OCI-LY3 (cell line): ENCODE measurements around the gene BICC1.

Source experiments
- H2AFZ ChIP-seq: fragments of 200-600, 300-600 bp; shearing (Covaris generic); 2 replicates; pipeline ENCODE4 v1.6.0; 2014; ENCODE audit warnings: antibody characterized with exemption, low read depth, low read length
- H3K27ac ChIP-seq: fragments of 200-600, 300-600 bp; sonication (generic); 2 replicates; pipeline ENCODE4 v1.5.1; 2014; ENCODE audit warnings: mild to moderate bottlenecking, low read length, moderate library complexity, mixed read lengths
- H3K27me3 ChIP-seq: fragments of 200-600, 300-600 bp; sonication (generic); 2 replicates; pipeline ENCODE4 v1.6.1; 2014; ENCODE audit warnings: low read depth, low read length, mixed read lengths
- H3K36me3 ChIP-seq: fragments of 200-600, 300-600 bp; sonication (generic); replicated peaks from 2 replicates; pipeline ENCODE3; 2014; ENCODE audit warnings: low read depth, low read length, mixed read lengths
- H3K4me1 ChIP-seq: fragments of 300-600, 200-600 bp; sonication (generic); 2 replicates; pipeline ENCODE4 v1.6.1; 2014; ENCODE audit warnings: low read length, mixed read lengths
- H3K4me2 ChIP-seq: fragments of 200-600, 300-600 bp; sonication (generic); 2 replicates; pipeline ENCODE4 v1.6.1; 2014; ENCODE audit warnings: low read length, mixed read lengths
- H3K4me3 ChIP-seq: fragments of 300-600, 200-600 bp; sonication (generic); 2 replicates; pipeline ENCODE4 v1.5.1; 2014; ENCODE audit warnings: antibody characterized with exemption, mild to moderate bottlenecking, low read length, moderate library complexity
- H3K79me2 ChIP-seq: fragments of 300-600, 200-600 bp; shearing (Covaris generic); 2 replicates; pipeline ENCODE4 v1.6.1; 2014; ENCODE audit warnings: mild to moderate bottlenecking, low read length, mixed read lengths
- H3K9ac ChIP-seq: fragments of 300-600, 200-600 bp; shearing (Covaris generic); 2 replicates; pipeline ENCODE4 v1.6.0; 2014; ENCODE audit warnings: mild to moderate bottlenecking, low read length, moderate library complexity
- H3K9me3 ChIP-seq: fragments of 200-600, 300-600 bp; shearing (Covaris generic); 2 replicates; pipeline ENCODE4 v1.6.1; 2014; ENCODE audit warnings: low read length, mixed read lengths; ENCODE audit not compliant: insufficient read depth
- H4K20me1 ChIP-seq: fragments of 200-600, 300-600 bp; sonication (generic); 2 replicates; pipeline ENCODE4 v1.6.1; 2016; ENCODE audit warnings: low read length, mixed read lengths; ENCODE audit not compliant: insufficient read depth
- EZH2phosphoT487 ChIP-seq: fragments of 200-600 bp; shearing (Covaris generic); IDR thresholded peaks from 2 replicates; pipeline ENCODE4 v1.6.1; 2018; ENCODE audit warnings: antibody characterized with exemption, mixed run types, low read depth
- TF ChIP-seq, protein P1 (sequence below): fragments of 200-600, 300-600 bp; sonication (generic); IDR thresholded peaks from 2 replicates; pipeline ENCODE4 v1.5.1; 2014; ENCODE audit warnings: antibody characterized with exemption, low read length, low read depth

Gene BICC1

GRCh38 chr10:58784361-58784760 is 271.7 kb downstream of the BICC1 start:
- no peak overlapping the region for H3K9ac ChIP-seq
- TF ChIP-seq, protein P1, sequence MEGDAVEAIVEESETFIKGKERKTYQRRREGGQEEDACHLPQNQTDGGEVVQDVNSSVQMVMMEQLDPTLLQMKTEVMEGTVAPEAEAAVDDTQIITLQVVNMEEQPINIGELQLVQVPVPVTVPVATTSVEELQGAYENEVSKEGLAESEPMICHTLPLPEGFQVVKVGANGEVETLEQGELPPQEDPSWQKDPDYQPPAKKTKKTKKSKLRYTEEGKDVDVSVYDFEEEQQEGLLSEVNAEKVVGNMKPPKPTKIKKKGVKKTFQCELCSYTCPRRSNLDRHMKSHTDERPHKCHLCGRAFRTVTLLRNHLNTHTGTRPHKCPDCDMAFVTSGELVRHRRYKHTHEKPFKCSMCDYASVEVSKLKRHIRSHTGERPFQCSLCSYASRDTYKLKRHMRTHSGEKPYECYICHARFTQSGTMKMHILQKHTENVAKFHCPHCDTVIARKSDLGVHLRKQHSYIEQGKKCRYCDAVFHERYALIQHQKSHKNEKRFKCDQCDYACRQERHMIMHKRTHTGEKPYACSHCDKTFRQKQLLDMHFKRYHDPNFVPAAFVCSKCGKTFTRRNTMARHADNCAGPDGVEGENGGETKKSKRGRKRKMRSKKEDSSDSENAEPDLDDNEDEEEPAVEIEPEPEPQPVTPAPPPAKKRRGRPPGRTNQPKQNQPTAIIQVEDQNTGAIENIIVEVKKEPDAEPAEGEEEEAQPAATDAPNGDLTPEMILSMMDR: no peak
- TF ChIP-seq EZH2phosphoT487: no peak
- no peak overlapping the region for H3K4me3 ChIP-seq
- H3K27me3 ChIP-seq: no peaks in the 10 kb centered on the region
- H3K27ac ChIP-seq: no peak overlapping the region
- no peaks in the 10 kb centered on the region for H3K4me1 ChIP-seq
- no peaks in the 10 kb centered on the region for H3K36me3 ChIP-seq
- no peak overlapping the region for H2AFZ ChIP-seq
- no peaks in the 10 kb centered on the region for H3K9me3 ChIP-seq
- H3K4me2 ChIP-seq: no peak overlapping the region
- H3K79me2 ChIP-seq: no peaks in the 10 kb centered on the region
- H4K20me1 ChIP-seq: no peaks in the 10 kb centered on the region

DNA sequence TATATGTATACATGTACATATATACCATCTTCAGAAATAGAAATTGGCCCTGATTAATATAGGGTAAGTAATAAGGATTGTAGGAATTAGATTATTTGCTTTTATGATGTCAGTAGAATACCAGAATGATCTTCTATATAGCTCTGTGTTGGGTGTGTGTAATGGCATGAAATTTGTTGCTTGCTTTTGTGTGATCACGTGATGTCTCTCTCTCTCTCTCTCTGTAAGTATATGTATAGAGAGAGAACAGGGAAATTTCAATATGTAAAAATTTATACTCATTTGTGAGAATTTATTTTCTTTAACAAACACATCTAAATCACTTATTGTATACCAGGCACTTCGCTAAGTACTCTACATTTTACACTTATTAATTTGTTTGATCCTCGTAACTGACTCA is 272.7 kb downstream of the BICC1 start:
- no peaks in the 10 kb centered on the region for H3K4me1 ChIP-seq
- no peaks in the 10 kb centered on the region for H4K20me1 ChIP-seq
- no peak overlapping the region for H3K9ac ChIP-seq
- no peaks in the 10 kb centered on the region for H3K9me3 ChIP-seq
- no peaks in the 10 kb centered on the region for H3K27me3 ChIP-seq
- H3K79me2 ChIP-seq: no peaks in the 10 kb centered on the region
- H3K27ac ChIP-seq: no peak overlapping the region
- no peak for TF ChIP-seq EZH2phosphoT487
- TF ChIP-seq, protein P1: no peak
- H3K4me3 ChIP-seq: no peak overlapping the region
- no peak overlapping the region for H2AFZ ChIP-seq
- H3K36me3 ChIP-seq: no peaks in the 10 kb centered on the region
- H3K4me2 ChIP-seq: no peak overlapping the region

DNA sequence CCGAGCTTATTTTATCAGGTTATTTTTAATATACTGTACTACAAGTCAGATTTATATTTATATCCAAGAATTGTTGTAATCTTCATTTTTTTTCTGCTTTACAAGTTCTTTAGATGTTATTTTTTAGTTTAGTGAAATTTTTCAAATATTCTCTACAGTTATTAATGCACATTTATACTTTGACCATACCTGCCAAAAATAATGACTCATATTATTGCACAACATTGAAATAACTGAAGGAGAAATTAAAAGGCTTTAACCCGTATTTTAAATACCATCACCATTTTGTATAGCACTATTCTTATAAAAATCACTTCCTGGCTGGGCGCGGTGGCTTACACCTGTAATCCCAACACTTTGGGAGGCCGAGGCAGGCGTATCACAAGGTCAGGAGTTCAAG is 278.5 kb downstream of the BICC1 start:
- Histone ChIP-seq H3K9me3 (no peaks in the 10 kb centered on the region), H3K79me2 (no peaks in the 10 kb centered on the region), H2AFZ (no peak overlapping the region), H3K27me3 (no peaks in the 10 kb centered on the region), H4K20me1 (no peaks in the 10 kb centered on the region), H3K4me1 (no peaks in the 10 kb centered on the region), H3K4me3 (no peak overlapping the region), H3K4me2 (no peak overlapping the region), H3K27ac (no peak overlapping the region), H3K9ac (no peak overlapping the region), H3K36me3 (no peaks in the 10 kb centered on the region)
- TF ChIP-seq EZH2phosphoT487: no peak

- no peaks in the 10 kb centered on the region for H4K20me1 ChIP-seq
- H3K4me1 ChIP-seq: no peaks in the 10 kb centered on the region
- no peak overlapping the region for H3K4me2 ChIP-seq
- H3K79me2 ChIP-seq: no peaks in the 10 kb centered on the region
- no peak overlapping the region for H3K4me3 ChIP-seq
- H3K27ac ChIP-seq: no peak overlapping the region
- 0 out of 2 replicates have a peak, but pooled peaks cover under 1% of the 10 kb centered on the region for H3K27me3 ChIP-seq
- no peak overlapping the region for H3K9ac ChIP-seq
- no peaks in the 10 kb centered on the region for H3K9me3 ChIP-seq
- no peaks in the 10 kb centered on the region for H3K36me3 ChIP-seq
- H2AFZ ChIP-seq: no peak overlapping the region
- no peak for TF ChIP-seq EZH2phosphoT487
- TF ChIP-seq, protein P1: no peak
Observed at GRCh38 chr10:58795560-58795959, 282.9 kb downstream of the BICC1 start.

GRCh38 chr10:58796242-58796641 is 283.6 kb downstream of the BICC1 start:
- H3K27me3 ChIP-seq: 0 out of 2 replicates have a peak, but pooled peaks cover 3% of the 10 kb centered on the region
- TF ChIP-seq EZH2phosphoT487: no peak
- TF ChIP-seq, protein P1: no peak
- H3K79me2 ChIP-seq: no peaks in the 10 kb centered on the region
- no peak overlapping the region for H2AFZ ChIP-seq
- H3K27ac ChIP-seq: no peak overlapping the region
- no peaks in the 10 kb centered on the region for H3K36me3 ChIP-seq
- H3K4me3 ChIP-seq: no peak overlapping the region
- no peak overlapping the region for H3K4me2 ChIP-seq
- H3K9ac ChIP-seq: no peak overlapping the region
- H3K9me3 ChIP-seq: no peaks in the 10 kb centered on the region
- H4K20me1 ChIP-seq: no peaks in the 10 kb centered on the region
- no peaks in the 10 kb centered on the region for H3K4me1 ChIP-seq
